Mammary epithelial cell (primary cell): ENCODE measurements around the gene SMAD1.

Source experiments
- CTCF ChIP-seq, 2 donors: IDR thresholded peaks in 1 of 2; conservative IDR thresholded peaks in 1 of 2; 2 replicates each; pipeline ENCODE4 v1.5.1; 2011 to 2012; ENCODE audit warnings: inconsistent platforms in 2 of 2, low read length in 2 of 2, mild to moderate bottlenecking in 2 of 2, control low read depth in 1 of 2, low read depth in 1 of 2; ENCODE audit not compliant: insufficient read depth in 1 of 2; ENCODE audit errors: extremely low read depth in 1 of 2
- EZH2 ChIP-seq: IDR thresholded peaks from 2 replicates; pipeline ENCODE4 v1.6.1; 2012; ENCODE audit warnings: low read length, inconsistent platforms, borderline replicate concordance

DNA sequence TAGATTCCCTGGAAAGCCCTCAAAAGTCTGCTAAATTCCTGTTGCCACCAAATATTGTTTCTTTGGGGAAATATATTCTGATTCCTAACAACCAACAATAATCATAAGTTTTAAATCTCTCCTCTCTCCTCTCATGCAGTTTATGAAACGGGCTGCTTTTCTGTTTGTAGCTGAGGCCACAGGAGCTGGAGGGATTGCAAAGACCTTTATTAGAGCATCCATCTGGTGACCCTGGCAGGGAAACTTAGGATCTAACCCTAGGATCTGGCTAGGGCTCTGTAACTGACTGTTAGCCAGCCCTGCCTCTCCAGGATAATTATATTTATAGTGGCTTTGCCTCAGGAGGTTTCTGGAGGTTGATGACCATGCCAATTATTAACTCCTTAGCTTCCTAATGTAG lies 56.9 kb downstream of the SMAD1 start:
- no peak for TF ChIP-seq CTCF (conservative IDR thresholded peaks at IDR 0.05 in 1 of 2, IDR thresholded peaks at IDR 0.05 in 1 of 2; ENCODE audit: extremely low read depth in 1 of 2, insufficient read depth in 1 of 2, low read depth in 1 of 2, low read length in 2 of 2)
- no peak for TF ChIP-seq EZH2
